HepG2 (cell line): ENCODE measurements around the gene RMI2. TPM values are rescaled to one million over a fixed set of nuclear protein-coding genes. Genes with fewer than 3 reads are reported as not detected.

ENCODE experiments used
- ARID3A ChIP-seq: IDR thresholded peaks from 2 replicates; pipeline ENCODE4 v1.6.1; 2012; ENCODE audit warnings: low read depth, low read length, improper control_type of control experiment
- CCDC6 ChIP-seq: sonication (generic); formaldehyde crosslinking; IDR thresholded peaks from 2 replicates; pipeline ENCODE4 v1.8.1; 2022; ENCODE audit warnings: mild to moderate bottlenecking, missing genetic modification reagents, moderate library complexity
- FOXC1 ChIP-seq: sonication (generic); formaldehyde crosslinking; IDR thresholded peaks from 2 replicates; pipeline ENCODE4 v1.8.0; 2022; ENCODE audit warnings: mild to moderate bottlenecking, missing genetic modification reagents, borderline replicate concordance
- KLF13 ChIP-seq: sonication (generic); formaldehyde crosslinking; IDR thresholded peaks from 2 replicates; pipeline ENCODE4 v1.4.0; 2020; ENCODE audit warnings: mild to moderate bottlenecking, missing genetic modification reagents
- KMT2B ChIP-seq: IDR thresholded peaks from 2 replicates; pipeline ENCODE4 v1.6.1; 2016; ENCODE audit warnings: missing genetic modification reagents, missing compliant biosample characterization
- PHF5A ChIP-seq: IDR thresholded peaks from one replicate; pipeline ENCODE4 v1.6.1; 2018; ENCODE audit warnings: low read depth, missing genetic modification reagents; ENCODE audit not compliant: unreplicated experiment
- REXO4 ChIP-seq: sonication (generic); formaldehyde crosslinking; IDR thresholded peaks from 2 replicates; pipeline ENCODE4 v1.8.0; 2022; ENCODE audit warnings: missing genetic modification reagents, mild to moderate bottlenecking, borderline replicate concordance
- SIN3A ChIP-seq: IDR thresholded peaks from 2 replicates; pipeline ENCODE4 v1.6.1; 2011; ENCODE audit warnings: low read depth, mild to moderate bottlenecking, control low read depth, low read length, borderline replicate concordance
- SPEN ChIP-seq: sonication (generic); formaldehyde crosslinking; IDR thresholded peaks from 2 replicates; pipeline ENCODE4 v1.5.1; 2020; ENCODE audit warnings: low read depth, mild to moderate bottlenecking, missing genetic modification reagents
- ZFP1 ChIP-seq: IDR thresholded peaks from 2 replicates; pipeline ENCODE4 v1.6.1; 2016
- ZMYM3 ChIP-seq: sonication (generic); formaldehyde crosslinking; IDR thresholded peaks from 2 replicates; pipeline ENCODE4 v1.5.1; 2020; ENCODE audit warnings: mild to moderate bottlenecking, missing genetic modification reagents
- ZNF704 ChIP-seq: sonication (generic); formaldehyde crosslinking; IDR thresholded peaks from 2 replicates; pipeline ENCODE4 v1.8.1; 2023; ENCODE audit warnings: mild to moderate bottlenecking, inconsistent platforms, moderate library complexity, missing genetic modification reagents, borderline replicate concordance
- polyA plus RNA-seq, 8 experiments: library from polyadenylated mRNA; depleted of rRNA in 3 of 8; stranded (reverse) in 7 of 8; unstranded in 1 of 8; fragments of >200 nt; fragmentation: Illumina TruSeq in 4 of 8; extraction: Trizol in 4 of 8; gene quantifications; 2 replicates each; pipeline versions ENCODE4 v1.2.1 to v1.2.3, GENCODE V29; 2011 to 2016; ENCODE audit warnings: low read depth in 4 of 8, missing spikeins in 1 of 8, mixed read lengths in 1 of 8; ENCODE audit not compliant: insufficient read depth in 1 of 8
- total RNA-seq, 5 experiments: library from RNA; depleted of rRNA; stranded (reverse); fragments of >200 nt; fragmentation: Illumina TruSeq; extraction: Trizol; gene quantifications; 2 replicates each; pipeline ENCODE4 v1.2.3, GENCODE V29; 2016; ENCODE audit warnings: low read depth in 1 of 5
- TF ChIP-seq, protein P1 (sequence below): sonication (generic); formaldehyde crosslinking; IDR thresholded peaks from 2 replicates; pipeline ENCODE4; 2020; ENCODE audit warnings: missing genetic modification reagents, mild to moderate bottlenecking, borderline replicate concordance
- TF ChIP-seq, protein P2 (sequence below): sonication (generic); formaldehyde crosslinking; IDR thresholded peaks from 2 replicates; pipeline ENCODE4 v1.5.0; 2020; ENCODE audit warnings: mild to moderate bottlenecking, missing genetic modification reagents
- TF ChIP-seq, protein P3 (sequence below): sonication (generic); formaldehyde crosslinking; IDR thresholded peaks from 2 replicates; pipeline ENCODE4 v1.4.0; 2020; ENCODE audit warnings: mild to moderate bottlenecking, missing genetic modification reagents

The RMI2 gene
- total and polyA plus RNA-seq, 2 of the 13 experiments (the other 11 are each of a cell fraction or from before 2014, with no cell fraction given): 24.5 to 55.7 TPM

DNA sequence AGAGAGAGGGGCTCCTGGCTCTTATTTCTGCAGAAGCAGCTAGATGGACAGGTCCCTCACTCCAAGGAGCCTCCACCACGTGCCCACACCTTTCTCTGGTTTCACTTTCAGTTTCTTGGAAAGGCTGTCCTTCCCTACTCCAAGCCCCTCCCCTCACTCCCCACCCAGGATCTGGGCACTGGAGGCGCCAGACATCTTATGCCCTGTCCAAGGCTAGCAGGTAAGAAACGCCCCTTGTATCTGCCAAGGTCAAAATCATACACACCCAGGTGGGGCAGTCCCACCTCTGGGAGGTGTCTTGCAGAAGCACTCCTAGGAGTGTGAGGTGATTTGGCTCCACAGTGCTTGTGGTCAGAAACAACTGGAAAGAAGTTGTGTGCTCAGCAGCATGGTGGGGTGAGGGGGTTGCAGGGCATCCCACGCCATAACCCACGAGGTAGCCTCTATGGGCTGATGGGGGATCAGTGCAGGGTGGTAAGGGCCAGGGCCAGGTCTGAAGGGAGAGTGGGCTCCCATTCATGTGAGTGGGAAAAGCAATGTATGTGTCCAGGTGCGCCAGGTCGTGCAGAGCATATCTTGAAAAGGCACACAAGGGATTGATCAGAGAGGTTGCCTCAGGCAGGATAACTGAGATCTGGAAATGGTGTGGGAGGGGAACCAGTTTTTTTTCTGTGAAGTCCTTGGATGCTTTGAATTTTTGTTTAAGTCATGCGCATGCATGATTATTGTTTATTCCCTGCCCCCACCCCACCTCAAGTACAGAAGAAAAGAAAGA is 32.4 kb upstream of the RMI2 start (continued):
- TF ChIP-seq, protein P1, sequence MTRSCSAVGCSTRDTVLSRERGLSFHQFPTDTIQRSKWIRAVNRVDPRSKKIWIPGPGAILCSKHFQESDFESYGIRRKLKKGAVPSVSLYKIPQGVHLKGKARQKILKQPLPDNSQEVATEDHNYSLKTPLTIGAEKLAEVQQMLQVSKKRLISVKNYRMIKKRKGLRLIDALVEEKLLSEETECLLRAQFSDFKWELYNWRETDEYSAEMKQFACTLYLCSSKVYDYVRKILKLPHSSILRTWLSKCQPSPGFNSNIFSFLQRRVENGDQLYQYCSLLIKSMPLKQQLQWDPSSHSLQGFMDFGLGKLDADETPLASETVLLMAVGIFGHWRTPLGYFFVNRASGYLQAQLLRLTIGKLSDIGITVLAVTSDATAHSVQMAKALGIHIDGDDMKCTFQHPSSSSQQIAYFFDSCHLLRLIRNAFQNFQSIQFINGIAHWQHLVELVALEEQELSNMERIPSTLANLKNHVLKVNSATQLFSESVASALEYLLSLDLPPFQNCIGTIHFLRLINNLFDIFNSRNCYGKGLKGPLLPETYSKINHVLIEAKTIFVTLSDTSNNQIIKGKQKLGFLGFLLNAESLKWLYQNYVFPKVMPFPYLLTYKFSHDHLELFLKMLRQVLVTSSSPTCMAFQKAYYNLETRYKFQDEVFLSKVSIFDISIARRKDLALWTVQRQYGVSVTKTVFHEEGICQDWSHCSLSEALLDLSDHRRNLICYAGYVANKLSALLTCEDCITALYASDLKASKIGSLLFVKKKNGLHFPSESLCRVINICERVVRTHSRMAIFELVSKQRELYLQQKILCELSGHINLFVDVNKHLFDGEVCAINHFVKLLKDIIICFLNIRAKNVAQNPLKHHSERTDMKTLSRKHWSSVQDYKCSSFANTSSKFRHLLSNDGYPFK (CRISPR knock-in tag): 0 out of 2 replicates have a peak, but pooled peaks have one; percentile 40
- TF ChIP-seq KMT2B (CRISPR knock-in tag) (peak; percentile 42; the same call in 1 of the 2 replicates), CCDC6 (CRISPR knock-in tag) (no peak), ZMYM3 (peak; percentile 32; the same call in 1 of the 2 replicates), FOXC1 (CRISPR knock-in tag) (0 out of 2 replicates have a peak, but pooled peaks have one; percentile 19), ZNF704 (CRISPR knock-in tag) (0 out of 2 replicates have a peak, but pooled peaks have one; percentile 4), ZFP1 (CRISPR knock-in tag) (0 out of 2 replicates have a peak, but pooled peaks have one; percentile 67), PHF5A (CRISPR knock-in tag) (no peak), KLF13 (no peak), SPEN (CRISPR knock-in tag) (0 out of 2 replicates have a peak, but pooled peaks have one; percentile 36), SIN3A (peak; percentile 47; the same call in 1 of the 2 replicates), REXO4 (CRISPR knock-in tag) (no peak), ARID3A (no peak)
- TF ChIP-seq, protein P2, sequence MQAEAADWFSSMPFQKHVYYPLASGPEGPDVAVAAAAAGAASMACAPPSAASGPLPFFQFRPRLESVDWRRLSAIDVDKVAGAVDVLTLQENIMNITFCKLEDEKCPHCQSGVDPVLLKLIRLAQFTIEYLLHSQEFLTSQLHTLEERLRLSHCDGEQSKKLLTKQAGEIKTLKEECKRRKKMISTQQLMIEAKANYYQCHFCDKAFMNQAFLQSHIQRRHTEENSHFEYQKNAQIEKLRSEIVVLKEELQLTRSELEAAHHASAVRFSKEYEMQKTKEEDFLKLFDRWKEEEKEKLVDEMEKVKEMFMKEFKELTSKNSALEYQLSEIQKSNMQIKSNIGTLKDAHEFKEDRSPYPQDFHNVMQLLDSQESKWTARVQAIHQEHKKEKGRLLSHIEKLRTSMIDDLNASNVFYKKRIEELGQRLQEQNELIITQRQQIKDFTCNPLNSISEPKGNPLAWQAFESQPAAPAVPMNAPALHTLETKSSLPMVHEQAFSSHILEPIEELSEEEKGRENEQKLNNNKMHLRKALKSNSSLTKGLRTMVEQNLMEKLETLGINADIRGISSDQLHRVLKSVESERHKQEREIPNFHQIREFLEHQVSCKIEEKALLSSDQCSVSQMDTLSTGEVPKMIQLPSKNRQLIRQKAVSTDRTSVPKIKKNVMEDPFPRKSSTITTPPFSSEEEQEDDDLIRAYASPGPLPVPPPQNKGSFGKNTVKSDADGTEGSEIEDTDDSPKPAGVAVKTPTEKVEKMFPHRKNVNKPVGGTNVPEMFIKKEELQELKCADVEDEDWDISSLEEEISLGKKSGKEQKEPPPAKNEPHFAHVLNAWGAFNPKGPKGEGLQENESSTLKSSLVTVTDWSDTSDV: 0 out of 2 replicates have a peak, but pooled peaks have one; percentile 80
- TF ChIP-seq, protein P3, sequence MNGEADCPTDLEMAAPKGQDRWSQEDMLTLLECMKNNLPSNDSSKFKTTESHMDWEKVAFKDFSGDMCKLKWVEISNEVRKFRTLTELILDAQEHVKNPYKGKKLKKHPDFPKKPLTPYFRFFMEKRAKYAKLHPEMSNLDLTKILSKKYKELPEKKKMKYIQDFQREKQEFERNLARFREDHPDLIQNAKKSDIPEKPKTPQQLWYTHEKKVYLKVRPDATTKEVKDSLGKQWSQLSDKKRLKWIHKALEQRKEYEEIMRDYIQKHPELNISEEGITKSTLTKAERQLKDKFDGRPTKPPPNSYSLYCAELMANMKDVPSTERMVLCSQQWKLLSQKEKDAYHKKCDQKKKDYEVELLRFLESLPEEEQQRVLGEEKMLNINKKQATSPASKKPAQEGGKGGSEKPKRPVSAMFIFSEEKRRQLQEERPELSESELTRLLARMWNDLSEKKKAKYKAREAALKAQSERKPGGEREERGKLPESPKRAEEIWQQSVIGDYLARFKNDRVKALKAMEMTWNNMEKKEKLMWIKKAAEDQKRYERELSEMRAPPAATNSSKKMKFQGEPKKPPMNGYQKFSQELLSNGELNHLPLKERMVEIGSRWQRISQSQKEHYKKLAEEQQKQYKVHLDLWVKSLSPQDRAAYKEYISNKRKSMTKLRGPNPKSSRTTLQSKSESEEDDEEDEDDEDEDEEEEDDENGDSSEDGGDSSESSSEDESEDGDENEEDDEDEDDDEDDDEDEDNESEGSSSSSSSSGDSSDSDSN (CRISPR knock-in tag): 0 out of 2 replicates have a peak, but pooled peaks have one; percentile 42
